ENCODE results near the gene MAN2C1. TPM values are rescaled to one million over a fixed set of nuclear protein-coding genes. Genes with fewer than 3 reads are reported as not detected.
"Not testable (repeated sequence)": the region's sequence is repeated elsewhere in the genome, so short reads cannot be mapped to it uniquely, and the experiment has no call there.

MAN2C1 gene
- total RNA-seq, 5 donors from 2014 or later (not counting 1 experiment from before 2014, with no cell fraction given): 357 to 529 (median 447) TPM

GRCh38 chr15:75325922-75326321, 42.5 kb downstream of the MAN2C1 start:
- H3K4me1 ChIP-seq (ENCODE audit: control insufficient read depth in 1 of 2, extremely low read depth in 1 of 2, insufficient read depth in 2 of 2, low read length in 2 of 2): no peaks in the 10 kb centered on the region
- Mint-ChIP-seq H3K27ac (no peak overlapping the region), H3K36me3 (no peaks in the 10 kb centered on the region), H3K27me3 (peaks cover 8 to 9% of the 10 kb centered on the region in 2 donors), H3K9me3 (no peaks in the 10 kb centered on the region), H3K4me1 (no peaks in the 10 kb centered on the region), H3K4me3 (no peak overlapping the region)
- ChIA-PET POLR2A (no interaction called here), CTCF (no interaction called here)
- H3K4me3 ChIP-seq (ENCODE audit: control insufficient read depth in 1 of 2, extremely low read depth in 1 of 2, low read length in 1 of 2): no peak overlapping the region
- DNase-seq (no peak), ATAC-seq (replicated peaks in 1 of 4) (no peak)
- peaks cover 0 to 4% of the 10 kb centered on the region in 2 experiments for H3K27me3 ChIP-seq (replicated peaks in 1 of 2; ENCODE audit: control insufficient read depth in 2 of 2, extremely low read depth in 1 of 2, insufficient read depth in 2 of 2, low read length in 1 of 2)
- no peaks in the 10 kb centered on the region for H3K36me3 ChIP-seq (ENCODE audit: control insufficient read depth in 2 of 2, extremely low read depth in 1 of 2, insufficient read depth in 1 of 2, low read length in 1 of 2)
- no CpG with 5 or more reads among the region's 4 CpGs for WGBS (ENCODE audit: insufficient coverage)
- no peak overlapping the region for H3K27ac ChIP-seq (ENCODE audit: low read length)
- no peaks in the 10 kb centered on the region for H3K9me3 ChIP-seq

- H3K27me3 ChIP-seq (replicated peaks in 1 of 2; ENCODE audit: control insufficient read depth in 2 of 2, extremely low read depth in 1 of 2, insufficient read depth in 2 of 2, low read length in 1 of 2): no peaks in the 10 kb centered on the region
- Mint-ChIP-seq H3K4me3 (no peak overlapping the region), H3K27ac (no peak overlapping the region), H3K27me3 (peaks cover 4 to 5% of the 10 kb centered on the region in 2 donors), H3K9me3 (no peaks in the 10 kb centered on the region), H3K4me1 (no peaks in the 10 kb centered on the region), H3K36me3 (no peaks in the 10 kb centered on the region)
- no peaks in the 10 kb centered on the region for H3K36me3 ChIP-seq (ENCODE audit: control insufficient read depth in 2 of 2, extremely low read depth in 1 of 2, insufficient read depth in 1 of 2, low read length in 1 of 2)
- ATAC-seq (replicated peaks in 1 of 4) (no peak), DNase-seq (no peak)
- ChIA-PET POLR2A (interaction anchor here in 1 of 2 donors (0.5 kb wide), 1 partner anchor 294 kb away, joined by 4 read pairs; no protein-coding TSS in a partner anchor), CTCF (no interaction called here)
- no peak overlapping the region for H3K27ac ChIP-seq (ENCODE audit: low read length)
- no peaks in the 10 kb centered on the region for H3K9me3 ChIP-seq
- 87% methylated on average over 6 of the region's 6 CpGs for WGBS (ENCODE audit: insufficient coverage)
- no peak overlapping the region for H3K4me3 ChIP-seq (ENCODE audit: control insufficient read depth in 1 of 2, extremely low read depth in 1 of 2, low read length in 1 of 2)
- no peaks in the 10 kb centered on the region for H3K4me1 ChIP-seq (ENCODE audit: control insufficient read depth in 1 of 2, extremely low read depth in 1 of 2, insufficient read depth in 2 of 2, low read length in 2 of 2)
Measured at GRCh38 chr15:75321711-75322110, 46.7 kb downstream of the MAN2C1 start.

GRCh38 chr15:75319231-75319897, 49.0 kb downstream of the MAN2C1 start:
- WGBS (ENCODE audit: insufficient coverage): 100% methylated on average over 2 of the region's 5 CpGs

GRCh38 chr15:75314552-75315290, 53.7 kb downstream of the MAN2C1 start:
- H3K36me3 ChIP-seq (ENCODE audit: control insufficient read depth in 2 of 2, extremely low read depth in 1 of 2, insufficient read depth in 1 of 2, low read length in 1 of 2): no peaks in the 10 kb centered on the region
- H3K4me3 ChIP-seq (ENCODE audit: control insufficient read depth in 1 of 2, extremely low read depth in 1 of 2, low read length in 1 of 2): no peak overlapping the region
- DNase-seq (no peak), ATAC-seq (replicated peaks in 1 of 4) (no peak)
- Mint-ChIP-seq H3K36me3 (no peaks in the 10 kb centered on the region), H3K27ac (no peak overlapping the region), H3K4me1 (peaks cover 0 to 2% (median 0%) of the 10 kb centered on the region in 3 donors), H3K27me3 (peaks cover under 1 to 4% of the 10 kb centered on the region in 2 donors), H3K9me3 (no peaks in the 10 kb centered on the region), H3K4me3 (no peak overlapping the region)
- peaks cover 0 to 6% of the 10 kb centered on the region in 2 experiments for H3K4me1 ChIP-seq (ENCODE audit: control insufficient read depth in 1 of 2, extremely low read depth in 1 of 2, insufficient read depth in 2 of 2, low read length in 2 of 2)
- WGBS (ENCODE audit: insufficient coverage): 76% methylated on average over 5 of the region's 5 CpGs
- CTCF ChIA-PET: no interaction called here
- POLR2A ChIA-PET: no interaction called here
- H3K27me3 ChIP-seq (replicated peaks in 1 of 2; ENCODE audit: control insufficient read depth in 2 of 2, extremely low read depth in 1 of 2, insufficient read depth in 2 of 2, low read length in 1 of 2): no peaks in the 10 kb centered on the region
- H3K27ac ChIP-seq (ENCODE audit: low read length): no peak overlapping the region
- no peaks in the 10 kb centered on the region for H3K9me3 ChIP-seq

More at GRCh38 chr15:75319231-75319897, 49.0 kb downstream of the MAN2C1 start:
- H3K27me3 Mint-ChIP-seq; H3K4me1 ChIP-seq (ENCODE audit: control insufficient read depth in 1 of 2, extremely low read depth in 1 of 2, insufficient read depth in 2 of 2, low read length in 2 of 2); H3K27ac ChIP-seq (ENCODE audit: low read length); H3K4me3 ChIP-seq (ENCODE audit: control insufficient read depth in 1 of 2, extremely low read depth in 1 of 2, low read length in 1 of 2); H3K9me3 Mint-ChIP-seq; H3K27me3 ChIP-seq (replicated peaks in 1 of 2; ENCODE audit: control insufficient read depth in 2 of 2, extremely low read depth in 1 of 2, insufficient read depth in 2 of 2, low read length in 1 of 2); H3K36me3 Mint-ChIP-seq; H3K36me3 ChIP-seq (ENCODE audit: control insufficient read depth in 2 of 2, extremely low read depth in 1 of 2, insufficient read depth in 1 of 2, low read length in 1 of 2); ATAC-seq (replicated peaks in 1 of 4); POLR2A ChIA-PET; H3K9me3 ChIP-seq; H3K4me1 Mint-ChIP-seq; CTCF ChIA-PET; H3K27ac Mint-ChIP-seq; DNase-seq; H3K4me3 Mint-ChIP-seq: not testable (repeated sequence)

- Mint-ChIP-seq H3K27me3 (peaks cover 11% of the 10 kb centered on the region in 2 donors), H3K36me3 (no peaks in the 10 kb centered on the region), H3K9me3 (no peaks in the 10 kb centered on the region), H3K4me1 (peaks cover 0 to 2% (median 0%) of the 10 kb centered on the region in 3 donors), H3K4me3 (no peak overlapping the region), H3K27ac (no peak overlapping the region)
- ATAC-seq (replicated peaks in 1 of 4): no peak
- 85% methylated on average over 10 of the region's 13 CpGs for WGBS (ENCODE audit: insufficient coverage)
- Histone ChIP-seq H3K4me3 (ENCODE audit: control insufficient read depth in 1 of 2, extremely low read depth in 1 of 2, low read length in 1 of 2) (no peak overlapping the region), H3K27me3 (replicated peaks in 1 of 2; ENCODE audit: control insufficient read depth in 2 of 2, extremely low read depth in 1 of 2, insufficient read depth in 2 of 2, low read length in 1 of 2) (peaks cover 0 to 5% of the 10 kb centered on the region in 2 experiments), H3K36me3 (ENCODE audit: control insufficient read depth in 2 of 2, extremely low read depth in 1 of 2, insufficient read depth in 1 of 2, low read length in 1 of 2) (no peaks in the 10 kb centered on the region), H3K27ac (ENCODE audit: low read length) (no peak overlapping the region), H3K9me3 (no peaks in the 10 kb centered on the region), H3K4me1 (ENCODE audit: control insufficient read depth in 1 of 2, extremely low read depth in 1 of 2, insufficient read depth in 2 of 2, low read length in 2 of 2) (peaks cover 0 to 6% of the 10 kb centered on the region in 2 experiments)
- ChIA-PET POLR2A (no interaction called here), CTCF (no interaction called here)
- DNase-seq: no peak
Measured at GRCh38 chr15:75313116-75313845, 55.1 kb downstream of the MAN2C1 start.

GRCh38 chr15:75312548-75312947, 55.9 kb downstream of the MAN2C1 start:
- CTCF ChIA-PET; H3K27ac Mint-ChIP-seq; H3K36me3 Mint-ChIP-seq; H3K9me3 Mint-ChIP-seq; H3K27me3 ChIP-seq (replicated peaks in 1 of 2; ENCODE audit: control insufficient read depth in 2 of 2, extremely low read depth in 1 of 2, insufficient read depth in 2 of 2, low read length in 1 of 2); POLR2A ChIA-PET; H3K4me3 Mint-ChIP-seq; H3K4me1 Mint-ChIP-seq; H3K9me3 ChIP-seq; H3K27ac ChIP-seq (ENCODE audit: low read length); ATAC-seq (replicated peaks in 1 of 4); DNase-seq; H3K4me1 ChIP-seq (ENCODE audit: control insufficient read depth in 1 of 2, extremely low read depth in 1 of 2, insufficient read depth in 2 of 2, low read length in 2 of 2); H3K36me3 ChIP-seq (ENCODE audit: control insufficient read depth in 2 of 2, extremely low read depth in 1 of 2, insufficient read depth in 1 of 2, low read length in 1 of 2); H3K4me3 ChIP-seq (ENCODE audit: control insufficient read depth in 1 of 2, extremely low read depth in 1 of 2, low read length in 1 of 2): not testable (repeated sequence)
- peaks cover 16% of the 10 kb centered on the region in 2 donors for H3K27me3 Mint-ChIP-seq
- 91% methylated on average over 1 of the region's 1 CpG for WGBS (ENCODE audit: insufficient coverage)

Measured in T-cell (primary cell).